ENCODE results near the gene CASTOR2. TPM values are rescaled to one million over a fixed set of nuclear protein-coding genes. Genes with fewer than 3 reads are reported as not detected.
"Not testable (repeated sequence)": the region's sequence is repeated elsewhere in the genome, so short reads cannot be mapped to it uniquely, and the experiment has no call there.

The CASTOR2 gene
- total and polyA plus RNA-seq, 2 of the 13 experiments (the other 11 are each of a cell fraction or from before 2014, with no cell fraction given), result 7.0 to 8.7 TPM

- H3K36me3 ChIP-seq (replicated peaks in 1 of 2; ENCODE audit: control insufficient read depth in 1 of 2, insufficient read depth in 2 of 2, low read length in 2 of 2); intact Hi-C loops (cut with micrococcal nuclease; ENCODE audit: unreplicated experiment); H3K9me3 ChIP-seq (ENCODE audit: low read length); H2AFZ ChIP-seq (ENCODE audit: low read length); H3K9ac ChIP-seq (ENCODE audit: insufficient read depth, low read depth, low read length); CTCF ChIA-PET (ENCODE audit: low intra/inter-chr PET ratio, low total read pairs); DNase-seq (ENCODE audit: low spot score); H3K27ac ChIP-seq (ENCODE audit: extremely low read length, insufficient read depth, low read length); FAIRE-seq; H3K79me2 ChIP-seq (ENCODE audit: insufficient read depth, low read length); BruUV-seq (replicated peaks); H4K20me1 ChIP-seq (ENCODE audit: insufficient read depth, low read length); H3K4me1 ChIP-seq (ENCODE audit: insufficient read depth, low read length); POLR2A ChIA-PET; H3K4me3 ChIP-seq (replicated peaks in 1 of 3; ENCODE audit: insufficient read depth in 1 of 3, low read depth in 2 of 3, low read length in 3 of 3); in situ Hi-C loops (cut with HindIII; ENCODE audit: extremely low pct_ligation_motif_present, low pct_unique_long_range_greater_than_20kb); H3K4me2 ChIP-seq (ENCODE audit: low read depth, low read length); ATAC-seq; H3K27me3 ChIP-seq (ENCODE audit: control insufficient read depth in 1 of 2, insufficient read depth in 2 of 2, low read length in 2 of 2): not testable (repeated sequence)
- no CpG with 5 or more reads among the region's 9 CpGs for WGBS (ENCODE audit: low lambda C conversion rate)
These were observed 13.0 kb downstream of the CASTOR2 start for GRCh38 chr7:74977523-74977922.

GRCh38 chr7:74988436-74988835 lies 23.9 kb downstream of the CASTOR2 start:
- intact Hi-C loops (cut with micrococcal nuclease; ENCODE audit: unreplicated experiment); H3K4me2 ChIP-seq (ENCODE audit: low read depth, low read length); DNase-seq (ENCODE audit: low spot score); H4K20me1 ChIP-seq (ENCODE audit: insufficient read depth, low read length); H3K36me3 ChIP-seq (replicated peaks in 1 of 2; ENCODE audit: control insufficient read depth in 1 of 2, insufficient read depth in 2 of 2, low read length in 2 of 2); H3K9me3 ChIP-seq (ENCODE audit: low read length); H3K4me1 ChIP-seq (ENCODE audit: insufficient read depth, low read length); in situ Hi-C loops (cut with HindIII; ENCODE audit: extremely low pct_ligation_motif_present, low pct_unique_long_range_greater_than_20kb); H3K27me3 ChIP-seq (ENCODE audit: control insufficient read depth in 1 of 2, insufficient read depth in 2 of 2, low read length in 2 of 2); BruUV-seq (replicated peaks); H3K9ac ChIP-seq (ENCODE audit: insufficient read depth, low read depth, low read length); H3K27ac ChIP-seq (ENCODE audit: extremely low read length, insufficient read depth, low read length); H3K4me3 ChIP-seq (replicated peaks in 1 of 3; ENCODE audit: insufficient read depth in 1 of 3, low read depth in 2 of 3, low read length in 3 of 3); FAIRE-seq; H3K79me2 ChIP-seq (ENCODE audit: insufficient read depth, low read length); CTCF ChIA-PET (ENCODE audit: low intra/inter-chr PET ratio, low total read pairs); ATAC-seq; H2AFZ ChIP-seq (ENCODE audit: low read length); POLR2A ChIA-PET: not testable (repeated sequence)
- peak; percentile 78 to 87 for TF ChIP-seq MAFK (conservative IDR thresholded peaks at IDR 0.05 in 1 of 2, IDR thresholded peaks at IDR 0.05 in 1 of 2; ENCODE audit: low read length in 2 of 2)
- TF ChIP-seq MAFF (IDR thresholded peaks at IDR 0.05; ENCODE audit: low read depth, low read length), result peak; percentile 79
- 96% methylated on average over 9 of the region's 9 CpGs for WGBS (ENCODE audit: low lambda C conversion rate)

GRCh38 chr7:74993121-74993520 lies 28.6 kb downstream of the CASTOR2 start:
- ATAC-seq, result no peak
- H3K4me1 ChIP-seq (ENCODE audit: insufficient read depth, low read length), result peaks cover 53% of the 10 kb centered on the region

More at GRCh38 chr7:74993121-74993520, 28.6 kb downstream of the CASTOR2 start:
- peak; percentile 29; the same call in 1 of the 2 replicates for TF ChIP-seq ZBTB33 (CRISPR knock-in tag; IDR thresholded peaks at IDR 0.05)
- TF ChIP-seq MIXL1 (CRISPR knock-in tag; IDR thresholded peaks at IDR 0.05), result no peak
- H3K27ac ChIP-seq (ENCODE audit: extremely low read length, insufficient read depth, low read length), result peak overlapping the region; percentile 52
- CTCF ChIA-PET (ENCODE audit: low intra/inter-chr PET ratio, low total read pairs), result no interaction called here
- POLR2A ChIA-PET, result no interaction called here
- no peaks in the 10 kb centered on the region for H3K27me3 ChIP-seq (ENCODE audit: control insufficient read depth in 1 of 2, insufficient read depth in 2 of 2, low read length in 2 of 2)
- 85% methylated on average over 4 of the region's 4 CpGs for WGBS (ENCODE audit: low lambda C conversion rate)
- DNase-seq (ENCODE audit: low spot score) (no peak), FAIRE-seq (no peak)
- H4K20me1 ChIP-seq (ENCODE audit: insufficient read depth, low read length), result peaks cover 8% of the 10 kb centered on the region
- H3K4me3 ChIP-seq (replicated peaks in 1 of 3; ENCODE audit: insufficient read depth in 1 of 3, low read depth in 2 of 3, low read length in 3 of 3), result no peak overlapping the region
- H3K4me2 ChIP-seq (ENCODE audit: low read depth, low read length), result no peak overlapping the region
- BruUV-seq (replicated peaks), result no TSS peak
- H3K9me3 ChIP-seq (ENCODE audit: low read length), result no peaks in the 10 kb centered on the region
- no peaks in the 10 kb centered on the region for H3K36me3 ChIP-seq (replicated peaks in 1 of 2; ENCODE audit: control insufficient read depth in 1 of 2, insufficient read depth in 2 of 2, low read length in 2 of 2)
- in situ Hi-C loops (cut with HindIII; ENCODE audit: extremely low pct_ligation_motif_present, low pct_unique_long_range_greater_than_20kb) (no loop called here), intact Hi-C loops (cut with micrococcal nuclease; ENCODE audit: unreplicated experiment) (no loop called here)
- H2AFZ ChIP-seq (ENCODE audit: low read length), result no peak overlapping the region
- no peak overlapping the region for H3K9ac ChIP-seq (ENCODE audit: insufficient read depth, low read depth, low read length)
- H3K79me2 ChIP-seq (ENCODE audit: insufficient read depth, low read length), result peaks cover 2% of the 10 kb centered on the region

All from HepG2 (cell line).